K562 treated with DMSO at 1 percent for 4 hours (cell line): ENCODE measurements around the gene VPS13C. TPM values are rescaled to one million over a fixed set of nuclear protein-coding genes. Genes with fewer than 3 reads are reported as not detected.

ENCODE experiments used
- total RNA-seq: library from RNA; unstranded; fragments of 300-600 nt; gene quantifications from 2 replicates; pipeline ENCODE4 v1.2.3, GENCODE V29; 2022; ENCODE audit not compliant: insufficient read depth

The VPS13C gene
- total RNA-seq: 8.3 and 11.2 TPM in 2 replicates

DNA sequence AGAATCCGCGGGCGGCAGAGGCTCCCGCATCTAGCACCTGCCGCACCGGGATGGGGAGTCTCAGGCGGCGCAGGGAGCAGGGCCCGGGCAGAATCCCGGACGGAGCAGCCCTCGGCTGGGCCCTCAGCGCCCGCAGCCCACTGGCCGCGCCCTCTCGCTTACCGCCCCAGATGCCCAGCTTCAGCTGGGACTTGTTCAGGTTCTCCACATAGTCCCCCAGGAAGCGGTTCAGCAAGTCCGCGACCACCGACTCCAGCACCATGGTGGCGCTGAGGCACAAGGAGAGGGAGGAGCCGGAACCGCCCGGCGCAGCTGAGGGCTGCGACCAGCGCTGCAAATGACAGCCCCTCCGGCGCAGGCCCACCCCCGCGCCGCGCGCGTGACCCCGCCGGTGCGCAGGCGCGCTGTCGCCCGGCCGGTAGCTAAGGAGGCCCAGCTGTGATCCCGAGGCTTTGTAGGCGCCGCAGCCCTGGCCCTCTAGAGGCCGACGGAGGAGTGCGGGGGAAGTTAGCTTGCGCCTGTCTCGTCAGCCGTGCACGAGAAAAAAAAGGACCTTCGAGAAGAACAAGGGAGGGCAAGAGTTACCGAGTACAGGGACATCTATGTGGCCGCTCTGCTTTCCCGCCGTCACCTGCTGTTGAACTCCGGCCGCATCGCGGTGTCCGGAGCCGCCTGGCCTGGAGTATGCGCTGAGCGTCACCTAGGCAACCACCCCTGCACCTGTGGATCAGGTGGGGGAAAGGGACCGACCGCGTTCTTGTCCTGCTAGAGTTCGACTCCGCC, at the start of gene VPS13C:
Gene VPS13C (minus strand): TSS at position 335 of the 783 bp plus-strand sequence. CDS start 73 bp downstream, at position 262.

DNA sequence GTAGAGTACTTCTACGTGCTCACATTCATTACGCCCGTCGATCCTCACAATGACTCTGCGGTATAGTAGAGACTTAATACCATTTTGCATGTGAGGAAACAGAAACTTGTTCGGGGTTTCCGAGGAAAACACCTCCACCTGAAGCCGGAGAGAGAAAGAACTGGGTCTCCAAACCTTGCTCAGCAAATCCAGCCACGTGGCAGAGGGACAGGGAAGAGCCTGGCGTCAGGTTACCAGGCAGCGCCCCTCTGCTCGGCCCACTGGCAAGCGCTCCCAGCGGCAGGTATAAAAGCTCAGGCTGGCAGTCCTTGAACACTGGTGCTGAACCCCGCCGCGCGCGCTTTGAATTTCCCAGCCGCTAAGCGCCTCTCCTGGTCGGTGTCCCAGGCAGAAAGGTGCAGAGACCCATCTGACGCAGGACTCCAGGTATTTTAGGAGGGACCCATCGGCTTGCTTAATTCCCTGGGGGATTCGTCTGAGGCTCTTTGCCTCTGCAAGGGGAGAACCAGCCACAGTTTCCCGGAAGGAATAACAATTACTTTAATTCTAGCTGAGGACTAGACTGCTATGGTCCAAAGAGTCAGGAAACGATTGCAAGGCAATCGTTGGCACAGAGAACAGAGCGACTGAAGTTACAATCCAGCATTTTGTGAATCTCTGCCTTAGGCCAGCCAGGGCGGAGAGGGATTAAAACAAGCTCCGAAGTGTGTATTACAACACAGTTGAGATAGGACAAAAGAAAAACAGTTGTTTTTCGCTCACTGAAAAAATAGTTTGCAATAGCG, 6.6 kb upstream of the VPS13C start, which contains the start of gene C2CD4A:
Gene C2CD4A (plus strand): TSS at position 315 of the 785 bp plus-strand sequence. CDS start 637 bp downstream, outside the sequence.

Other genes with a start within 250 kb of the VPS13C start
- gene C2CD4A, start 6.5 kb upstream of the VPS13C start, total RNA-seq: not detected in 2 replicates
- gene C2CD4B, start 104.8 kb upstream of the VPS13C start, total RNA-seq: 1.8 TPM in 1 of 2 replicates, not detected in the other